GM18508 (cell line): Measurements from ENCODE around the gene GPR84.
A peak's percentile ranks its signal among the peaks of the same experiment; 100 is the strongest.

Experiments used
- ATAC-seq: cut with Tn5 transposase; IDR thresholded peaks from one replicate; pipeline ENCODE4 v1.9.1; 2021; ENCODE audit warnings: moderate number of reproducible peaks; ENCODE audit not compliant: insufficient read depth, unreplicated experiment

The GPR84 gene

DNA sequence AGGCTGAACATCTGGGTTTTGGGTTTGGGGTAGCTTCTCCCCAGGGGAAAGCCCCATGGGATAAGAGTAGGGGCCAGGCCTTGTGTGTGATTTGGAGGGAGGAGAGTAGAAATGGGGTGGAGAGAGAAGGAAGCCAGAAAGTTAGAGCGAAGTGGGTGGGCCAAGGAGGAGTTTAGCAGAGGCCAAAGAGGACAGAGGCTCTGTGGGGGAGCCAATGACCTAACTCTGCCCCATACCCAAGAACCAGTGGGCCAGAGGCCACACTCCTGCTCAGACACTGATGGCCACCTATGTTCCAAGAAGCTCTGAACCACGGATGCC lies 10.9 kb upstream of the GPR84 start:
- ATAC-seq = no peak

DNA sequence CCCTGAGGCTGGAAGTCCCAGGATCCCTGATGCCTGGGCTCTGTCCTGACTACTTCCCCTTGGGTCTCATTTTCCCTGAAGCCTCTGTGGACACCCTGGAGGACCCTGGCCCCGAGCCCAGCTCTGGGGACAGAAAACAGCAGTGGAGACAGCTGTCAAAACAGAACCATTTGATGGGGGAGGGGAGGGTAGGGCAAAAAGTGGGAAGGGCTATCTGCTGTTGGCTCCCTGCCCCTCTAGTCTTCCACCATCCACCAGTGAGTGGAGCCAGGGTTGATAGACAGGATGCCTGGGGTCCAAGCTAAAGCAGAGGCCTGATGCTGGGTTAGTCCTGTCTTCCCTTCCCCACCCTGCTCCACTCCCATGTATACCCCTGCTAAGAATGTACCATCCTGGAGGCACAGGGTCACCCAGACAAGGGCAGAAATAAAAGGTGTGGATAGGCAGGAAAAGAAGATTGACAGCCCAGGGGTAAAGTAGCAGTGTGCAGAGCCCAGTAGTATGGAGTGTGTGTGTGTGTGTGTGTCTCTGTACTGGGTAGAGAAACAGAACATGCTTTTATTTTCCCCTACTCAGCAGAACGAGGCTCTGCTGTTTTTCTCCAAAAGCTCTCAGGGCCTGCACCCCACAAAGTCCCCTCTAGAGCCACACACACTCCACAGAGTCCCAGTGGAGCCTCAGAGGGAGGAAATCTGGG lies 10.4 kb upstream of the GPR84 start:
- ATAC-seq = no peak

DNA sequence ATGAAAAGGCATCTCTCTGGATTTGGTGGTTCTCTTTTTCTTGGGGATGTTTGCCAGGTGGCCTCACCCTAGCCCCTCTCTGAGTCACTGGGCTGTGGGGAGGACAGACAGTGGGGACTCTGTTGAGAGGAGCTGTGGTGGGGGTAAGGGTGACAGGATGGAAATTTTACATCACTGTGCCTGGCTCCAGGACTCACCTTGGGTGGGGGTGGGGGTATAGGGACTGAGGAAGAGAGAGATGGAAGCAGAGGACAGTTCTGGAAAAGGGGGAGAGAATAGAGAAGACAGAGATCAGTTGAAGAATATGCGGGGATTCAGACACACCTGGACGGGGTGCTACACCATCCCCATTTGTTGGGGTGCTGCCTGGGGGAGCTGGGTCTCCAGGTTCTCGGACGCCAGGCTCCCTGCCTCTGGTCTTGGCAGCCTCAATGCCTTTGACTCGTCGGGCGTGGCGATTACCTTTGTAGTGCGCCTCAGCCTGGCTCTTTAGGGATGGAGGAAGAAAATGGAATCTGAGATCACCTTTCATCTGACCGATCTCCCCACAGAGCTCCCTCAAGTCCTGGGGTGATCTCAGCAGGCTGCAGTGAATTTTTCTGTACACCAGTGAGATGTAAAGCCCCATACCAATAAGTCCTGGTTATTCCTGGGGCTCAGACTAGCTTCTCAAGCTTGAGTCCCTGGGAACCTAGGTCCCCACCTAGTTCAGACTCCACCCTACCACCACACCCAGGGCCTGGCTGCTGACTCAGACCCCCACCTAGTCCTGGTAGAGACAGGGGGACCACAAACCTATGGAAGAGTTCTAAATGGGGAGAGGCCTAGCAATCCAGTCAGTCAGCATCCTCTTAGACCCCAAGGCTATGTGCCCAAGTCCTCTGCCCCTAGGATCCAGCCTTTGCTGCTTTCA lies 9.6 kb upstream of the GPR84 start:
- ATAC-seq = no peak

DNA sequence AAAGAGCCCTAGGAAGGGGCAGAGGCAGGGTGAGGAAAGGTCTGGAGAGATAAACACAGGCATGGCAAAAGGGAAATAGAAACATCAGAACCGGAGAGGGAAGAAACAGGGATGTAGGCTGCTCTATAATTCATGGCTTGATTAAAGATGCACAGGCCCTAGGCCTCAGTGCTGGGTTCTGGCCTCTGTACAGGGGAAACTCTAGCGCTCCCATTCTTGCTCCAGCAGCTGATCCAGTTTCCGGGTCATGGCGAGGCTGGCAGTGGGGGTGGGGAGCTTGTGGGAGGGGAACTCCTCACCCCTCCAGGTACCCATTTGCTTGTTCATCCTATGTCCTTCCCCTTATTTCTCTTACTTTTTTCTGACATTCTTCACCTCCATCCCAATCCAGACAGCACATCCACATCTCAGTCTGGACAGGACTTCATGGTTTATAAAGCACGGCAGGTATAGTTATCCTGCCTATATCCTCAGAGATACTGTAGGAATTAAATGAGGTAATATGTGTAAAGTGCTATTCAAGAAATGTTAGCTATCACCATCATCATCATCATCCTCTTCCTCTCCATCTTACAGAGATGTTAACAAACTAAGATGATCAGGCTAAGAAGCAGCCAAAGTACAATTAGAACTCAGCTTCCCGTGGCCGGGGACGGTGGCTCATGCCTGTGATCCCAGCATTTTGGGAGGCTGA lies 8.0 kb upstream of the GPR84 start:
- no peak for ATAC-seq

DNA sequence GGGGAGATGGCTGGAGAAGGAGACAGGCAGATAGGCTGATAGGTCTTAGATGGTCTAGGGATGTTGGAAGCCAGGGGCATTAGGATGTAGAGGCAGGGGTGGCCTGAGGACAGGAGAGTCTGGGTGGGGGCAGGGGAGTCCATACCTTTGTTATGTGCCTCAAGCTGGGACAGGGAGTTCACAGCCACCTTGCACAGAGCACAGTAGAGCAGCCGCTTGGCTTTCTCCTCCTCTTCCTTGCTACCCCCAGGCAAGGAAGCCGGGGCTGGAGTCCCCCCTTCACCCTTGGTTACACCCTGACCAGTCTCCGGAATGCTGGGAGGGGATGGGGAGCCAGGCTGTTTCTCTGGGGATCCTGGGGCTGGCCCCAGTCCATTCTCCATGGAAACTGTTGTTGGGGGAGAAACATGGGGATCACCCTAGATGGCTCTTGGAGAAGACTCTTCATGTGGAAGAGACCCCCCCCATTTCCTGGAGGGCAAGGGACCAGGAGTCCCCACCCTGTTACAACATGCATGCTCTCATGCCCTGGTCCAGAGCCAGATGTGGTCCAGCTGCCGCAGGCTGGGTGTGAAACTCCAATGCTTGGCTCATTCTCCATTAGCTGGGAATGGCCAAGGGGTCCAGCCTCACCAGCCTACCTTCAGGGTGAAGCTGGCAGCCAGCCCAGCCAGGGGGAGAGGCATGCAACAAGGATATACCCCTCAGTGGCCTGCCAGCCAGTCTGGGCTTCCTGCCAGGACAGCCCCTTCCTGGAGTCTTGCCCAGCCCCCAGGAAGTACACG lies 7.2 kb upstream of the GPR84 start:
- no peak for ATAC-seq

DNA sequence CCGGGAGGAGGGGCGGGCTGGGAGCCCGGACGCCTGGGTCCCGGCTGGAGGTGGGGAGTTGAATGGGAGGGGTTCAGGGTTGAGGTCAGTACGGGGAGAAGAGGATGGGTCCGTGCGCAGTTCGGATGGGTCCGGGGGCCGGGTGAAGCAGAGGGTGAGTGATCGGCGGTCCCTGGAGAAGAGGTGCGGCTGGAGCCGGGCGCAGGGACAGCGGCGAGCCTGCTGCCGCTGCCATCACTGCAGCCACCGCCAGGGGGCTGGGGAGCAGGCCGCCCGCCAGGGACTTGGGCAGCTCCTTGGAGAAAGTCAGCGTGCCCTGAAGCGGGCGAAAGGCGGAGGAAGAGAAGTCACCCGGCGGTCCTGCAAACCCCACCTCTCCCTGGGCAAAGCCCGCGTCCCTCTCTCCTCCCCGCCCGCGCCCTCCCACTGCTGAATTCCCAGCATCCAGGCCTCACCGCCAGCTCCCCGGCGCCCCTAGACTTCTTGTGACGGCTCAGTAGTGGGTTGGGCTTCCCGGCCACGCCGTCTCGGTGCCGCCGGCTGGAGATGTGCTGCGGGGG lies 6.0 kb upstream of the GPR84 start:
- ATAC-seq = no peak

DNA sequence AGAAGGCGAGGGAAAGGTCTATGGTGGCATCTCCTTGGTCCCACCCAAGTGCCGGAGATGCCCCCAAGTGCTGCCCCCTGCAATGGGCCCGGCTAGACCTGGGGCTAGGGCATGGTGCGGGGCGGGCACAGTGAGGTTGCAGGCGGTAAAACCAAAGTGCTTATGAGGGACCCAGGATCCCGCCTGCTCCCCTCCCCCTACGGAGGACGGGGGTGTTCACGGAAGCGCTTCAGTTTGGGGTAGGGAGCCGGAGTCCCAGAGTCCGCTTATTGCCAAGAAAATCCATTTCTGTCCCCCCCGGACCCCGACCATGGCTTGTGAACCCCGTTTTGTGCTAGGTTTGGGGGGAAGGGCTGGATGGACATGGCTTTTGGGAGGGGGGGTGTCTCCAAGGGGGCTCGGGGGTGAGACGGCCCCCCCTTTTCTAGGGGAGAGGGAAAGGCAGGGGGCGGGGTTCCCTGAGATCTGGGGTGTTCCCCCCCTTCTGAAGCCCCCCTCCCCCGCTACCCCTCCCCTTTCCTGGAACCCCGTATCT lies 5.4 kb upstream of the GPR84 start:
- ATAC-seq = no peak

DNA sequence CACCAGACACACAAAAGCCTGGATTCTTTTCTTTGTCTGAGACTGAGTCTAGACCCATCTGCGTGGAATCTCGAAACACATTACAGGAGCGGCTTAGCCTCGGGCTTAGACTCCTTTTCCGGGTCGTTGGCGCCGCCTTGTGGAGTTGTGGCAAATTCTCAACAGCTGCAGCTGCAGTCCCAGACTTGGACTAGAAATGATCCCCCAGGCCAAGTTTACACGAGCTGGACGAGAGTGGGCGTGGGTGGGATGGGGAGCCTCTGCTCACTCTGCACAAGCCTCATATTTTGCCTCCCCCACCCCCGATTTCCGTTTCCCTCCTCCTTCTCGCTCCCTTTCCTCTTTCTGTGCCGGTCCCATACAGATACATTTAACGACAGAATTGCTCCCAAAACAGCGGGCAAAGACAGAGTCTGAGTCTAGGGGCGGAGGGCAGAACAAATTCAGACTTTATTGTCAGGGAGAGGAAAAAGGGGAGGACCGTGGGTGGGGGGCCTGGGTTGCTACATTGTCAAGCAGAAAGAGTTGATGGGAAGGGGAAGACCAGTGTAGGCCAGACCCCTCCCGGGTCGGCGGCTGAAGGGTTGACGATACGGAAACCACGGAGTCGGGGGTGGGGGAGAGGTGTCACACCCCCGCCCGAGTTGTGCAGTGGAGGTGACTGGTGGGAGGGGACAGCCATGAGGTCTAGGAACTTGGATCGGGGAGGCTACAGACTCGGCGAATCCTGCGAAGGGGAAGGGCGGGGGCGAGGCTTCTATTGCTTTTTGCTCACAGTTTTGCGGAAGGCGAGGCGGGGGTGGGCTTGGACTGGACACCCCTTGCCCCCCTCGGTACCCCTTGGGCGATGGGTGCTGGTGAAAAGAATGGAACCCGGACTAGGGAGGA lies 4.7 kb upstream of the GPR84 start:
- ATAC-seq = no peak

DNA sequence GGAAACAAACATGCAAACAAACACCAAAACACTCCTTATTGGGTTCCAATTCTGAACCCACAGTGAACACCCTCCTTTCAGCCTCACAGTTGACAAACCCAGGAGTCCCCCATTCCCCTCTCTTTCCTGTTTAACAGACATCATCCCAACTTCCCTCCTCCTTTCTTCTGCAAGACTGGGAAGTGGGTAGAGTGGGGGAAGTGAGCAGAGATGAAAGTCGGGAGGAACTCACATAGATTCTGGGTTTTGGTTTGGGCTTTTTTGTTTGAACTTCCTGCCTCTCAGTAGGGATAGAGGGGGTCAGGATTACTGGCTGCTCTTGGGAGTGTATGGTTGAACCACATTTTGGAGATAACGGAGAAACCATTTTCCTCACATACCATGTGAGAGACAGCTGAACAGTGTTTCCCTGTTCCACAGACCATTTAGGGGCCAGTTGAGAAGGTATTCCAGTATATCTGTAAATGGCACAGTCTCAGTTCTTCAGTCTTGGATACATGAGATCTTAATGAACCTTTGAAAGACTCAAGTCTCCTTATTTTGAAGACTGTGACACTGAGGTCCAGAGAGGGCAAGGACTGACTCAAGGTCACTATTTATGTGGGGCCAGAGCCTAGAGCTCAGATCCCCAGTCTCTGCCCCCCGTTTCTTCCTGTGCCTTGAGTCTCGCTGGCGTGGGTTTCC lies 3.9 kb upstream of the GPR84 start:
- ATAC-seq = no peak

DNA sequence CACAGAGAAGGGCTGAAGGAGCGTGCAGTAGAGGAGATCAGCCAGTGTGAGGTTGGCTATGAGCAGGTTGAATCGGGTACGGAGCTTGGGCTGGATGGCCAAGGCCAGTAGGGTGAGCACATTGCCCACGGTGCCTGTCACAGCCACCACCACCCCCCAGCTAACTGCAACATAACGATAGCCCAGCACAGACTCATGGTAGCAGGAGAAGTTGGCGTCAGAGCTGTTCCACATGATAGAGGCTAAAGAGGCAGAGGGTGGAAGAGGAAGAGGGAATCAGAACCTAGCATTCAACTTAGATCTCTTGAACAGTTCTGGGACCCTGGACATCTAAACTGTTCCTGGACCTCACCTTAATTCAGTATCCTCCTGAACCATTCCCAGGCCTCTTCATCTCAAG lies 668 bp downstream of the GPR84 start:
- ATAC-seq = no peak

DNA sequence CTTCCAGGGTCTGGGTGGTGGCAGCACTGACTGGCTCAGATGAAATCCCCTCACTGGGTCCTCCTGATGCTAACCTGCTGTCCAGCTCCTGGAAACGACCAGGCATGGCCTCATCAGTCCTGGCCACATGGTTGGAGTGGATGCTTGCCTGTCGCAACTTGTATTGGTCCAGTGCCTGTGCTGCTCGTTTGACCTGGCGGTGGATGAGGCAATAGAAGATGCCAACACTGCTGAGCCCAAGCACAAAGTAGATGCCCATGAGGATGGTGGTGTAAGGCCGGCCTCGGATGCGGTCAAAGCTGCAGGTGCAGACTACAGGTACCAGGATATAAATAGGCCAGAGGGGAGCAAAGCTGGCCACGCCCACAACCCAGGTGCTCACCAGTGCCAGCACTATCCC lies 1.2 kb downstream of the GPR84 start:
- ATAC-seq = no peak

DNA sequence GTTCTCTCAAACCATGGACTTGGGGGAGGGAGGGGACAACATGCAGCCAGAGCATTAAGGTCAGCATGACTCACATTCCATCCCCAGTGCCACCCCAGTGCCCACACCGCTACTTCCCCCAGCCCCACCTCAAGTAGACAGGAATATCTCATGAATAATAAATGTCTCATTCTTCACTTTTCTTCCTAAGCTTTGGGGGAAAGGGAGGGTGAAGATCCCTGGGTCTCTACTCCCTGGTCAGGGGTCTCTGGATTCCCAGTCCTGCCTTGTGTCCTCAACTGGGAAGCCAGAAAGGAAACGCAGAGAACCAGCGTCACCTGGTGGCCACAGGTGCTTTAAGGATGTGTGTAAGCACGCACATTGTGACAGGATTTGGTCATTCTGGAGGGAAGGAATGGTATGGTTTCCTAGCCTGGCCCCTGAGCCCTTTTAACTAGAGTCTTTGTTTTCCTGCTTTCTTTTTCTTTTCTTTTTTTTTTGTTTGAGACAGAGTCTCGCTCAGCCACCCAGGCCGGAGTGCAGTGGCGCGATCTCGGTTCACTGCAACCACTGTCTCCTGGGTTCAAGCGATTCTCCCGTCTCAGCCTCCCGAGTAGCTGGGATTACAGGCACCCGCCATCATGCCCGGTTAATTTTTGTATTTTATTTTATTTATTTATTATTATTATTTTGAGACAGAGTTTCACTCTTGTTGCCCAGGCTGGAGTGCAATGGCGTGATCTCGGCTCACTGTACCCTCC lies 3.4 kb downstream of the GPR84 start:
- no peak for ATAC-seq

DNA sequence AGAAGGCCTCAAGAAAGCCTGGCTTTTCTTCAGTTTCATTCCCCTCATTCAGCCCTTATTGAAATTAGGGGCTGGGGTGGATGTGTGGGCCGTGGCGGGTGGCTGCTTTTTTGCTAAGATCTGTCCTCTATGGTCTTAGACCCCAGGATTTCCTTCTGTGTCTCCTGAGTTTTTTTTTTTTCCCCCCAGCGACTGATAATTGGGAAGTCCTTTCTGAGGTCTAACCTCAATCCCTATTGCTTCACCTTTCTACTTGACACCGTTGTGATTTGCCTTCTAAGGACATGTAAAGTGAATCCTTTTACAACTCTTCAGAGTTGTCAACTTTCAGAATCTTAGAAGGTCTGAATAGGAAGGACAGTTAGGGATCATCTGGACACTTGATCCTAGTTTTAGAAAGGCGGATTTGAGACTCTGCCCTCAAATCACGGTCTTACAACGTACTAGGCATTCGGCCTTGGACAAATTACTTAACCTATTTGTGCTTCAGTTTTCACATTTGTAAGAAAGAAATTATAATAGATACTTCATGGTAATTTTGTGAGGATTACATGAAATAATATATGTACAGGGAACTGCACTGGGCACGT lies 4.4 kb downstream of the GPR84 start:
- ATAC-seq = no peak

DNA sequence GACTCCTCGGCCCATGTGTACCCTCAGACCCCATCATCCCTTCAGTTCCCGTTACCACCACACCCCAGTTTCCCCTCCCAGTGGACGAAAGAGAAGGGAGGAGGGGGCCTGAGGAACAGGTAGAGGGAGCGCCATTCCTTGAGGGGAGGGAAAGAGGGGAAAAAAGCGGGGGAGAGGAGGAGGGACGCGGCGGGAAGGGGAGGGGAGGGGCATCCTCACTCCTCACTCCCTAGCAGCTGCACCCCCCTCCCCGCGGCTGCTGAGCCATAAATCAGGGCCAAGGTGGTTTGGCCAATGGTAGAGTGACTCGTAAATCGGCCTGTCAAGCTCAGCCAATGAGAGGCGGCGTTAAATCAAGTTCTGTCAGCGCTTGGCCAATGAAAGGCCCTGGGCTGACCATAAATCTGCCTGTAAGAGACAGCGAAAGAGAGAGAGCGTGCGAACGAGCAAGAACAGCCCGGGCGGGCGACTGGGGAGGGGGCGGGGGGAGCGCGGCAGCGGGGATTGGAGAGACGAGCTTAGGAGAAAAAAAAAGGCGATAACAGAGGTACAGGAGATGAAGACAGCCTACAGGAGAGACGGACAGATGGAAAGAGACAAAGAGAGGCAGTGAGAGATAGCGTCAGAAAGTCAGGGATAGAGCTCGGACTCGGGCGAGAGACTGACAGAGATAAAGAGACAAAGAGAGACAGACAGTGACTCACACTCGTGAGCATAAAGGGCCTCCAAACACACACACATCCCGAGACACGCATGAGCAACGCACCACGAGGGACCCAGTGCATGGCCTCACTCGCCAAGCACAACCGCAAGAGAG lies 5.1 kb downstream of the GPR84 start:
- ATAC-seq = peak; percentile 97

DNA sequence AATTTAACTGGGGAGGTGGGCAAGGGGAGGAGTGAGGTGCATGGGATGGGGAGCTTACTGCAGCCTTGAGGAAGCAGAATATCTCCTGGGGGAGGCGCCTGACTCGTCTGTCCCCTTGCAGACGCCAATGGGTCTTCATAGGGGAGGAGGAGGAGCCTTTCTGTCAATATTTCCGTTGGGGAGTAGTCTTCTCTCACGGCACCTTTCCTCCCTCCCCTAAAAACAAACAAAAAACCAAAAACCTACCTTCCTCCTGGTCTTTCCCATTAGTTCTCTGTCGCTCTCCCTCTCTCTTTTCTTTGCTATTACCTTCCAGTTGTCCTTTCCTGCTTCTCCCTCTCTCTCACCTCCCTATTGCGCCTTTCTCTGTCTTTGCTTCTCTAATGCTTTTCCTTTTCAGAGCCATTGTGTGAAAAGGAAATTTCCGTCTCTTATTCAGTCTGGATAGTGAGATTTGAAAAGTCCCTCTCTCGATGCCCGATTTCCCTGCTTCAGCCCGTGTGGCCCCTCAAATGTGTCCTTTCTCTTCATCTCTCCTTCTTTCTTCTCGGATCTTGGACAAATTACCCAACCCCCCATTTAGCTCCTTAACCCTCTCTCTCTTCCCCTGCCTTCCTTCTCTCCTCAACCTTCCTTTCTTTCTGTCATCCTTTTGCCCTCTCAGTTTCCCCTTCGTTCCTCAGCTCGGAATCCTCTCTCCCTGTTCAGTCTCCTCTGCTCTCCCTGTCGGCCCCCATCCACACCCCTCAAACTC lies 5.9 kb downstream of the GPR84 start:
- ATAC-seq = no peak
